ENCODE measurements around the gene LRRC71.

The LRRC71 gene

DNA sequence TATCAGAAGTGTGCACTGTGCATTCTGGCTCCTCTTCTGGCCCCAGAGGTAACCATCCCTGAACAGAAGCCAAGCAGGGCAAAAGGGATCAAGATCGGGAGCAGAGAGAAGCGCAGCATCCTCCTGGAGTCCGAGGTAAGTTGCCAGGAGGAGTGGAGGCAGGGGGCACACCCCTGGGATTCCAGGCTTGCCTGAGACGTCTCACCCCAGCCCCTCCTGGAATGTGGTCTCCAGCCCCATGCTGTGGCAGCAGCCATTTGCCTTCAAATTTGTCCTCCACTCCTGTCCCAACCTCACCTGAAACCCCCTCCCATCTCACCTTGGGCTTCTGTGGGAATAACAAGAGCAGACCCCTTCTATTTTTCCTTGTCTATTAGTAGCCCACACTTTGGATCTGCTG, 10.1 kb downstream of the LRRC71 start:
- DNase-seq: no peak

DNA sequence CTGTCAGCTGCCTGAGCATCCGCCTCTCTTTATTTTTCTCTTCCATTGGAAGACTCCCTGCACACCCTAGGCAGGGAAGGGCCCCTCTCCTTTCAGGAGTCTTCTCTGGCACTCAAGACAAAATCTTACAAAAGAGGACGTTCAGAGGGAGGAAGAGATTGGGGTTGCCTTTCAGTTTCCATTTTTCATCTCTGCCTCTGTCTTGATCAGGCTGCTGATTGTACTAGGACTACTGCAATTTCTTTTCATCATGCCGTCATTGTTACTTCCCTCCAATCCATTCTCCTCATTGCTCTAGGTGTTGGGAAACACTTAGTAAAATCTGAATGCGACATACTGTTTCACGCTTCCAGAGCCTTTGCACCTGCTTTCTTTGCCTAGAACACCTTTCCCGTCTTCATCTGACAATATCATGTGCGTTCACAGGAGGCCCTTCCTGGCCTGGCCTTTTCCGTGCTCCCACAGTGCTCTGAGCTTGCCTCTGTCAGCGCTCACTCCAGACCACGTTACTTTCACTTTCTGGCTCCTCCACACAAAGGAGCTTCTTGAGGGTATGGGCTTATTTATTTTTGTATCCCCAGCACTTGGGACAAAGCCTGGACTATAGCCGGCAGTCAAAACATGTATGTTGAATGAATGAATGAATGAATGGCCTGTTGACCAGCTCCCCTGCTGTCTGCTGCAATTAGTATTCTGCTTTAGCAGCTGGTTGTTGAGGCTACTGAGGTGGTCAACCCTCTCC, 10.9 kb downstream of the LRRC71 start:
- DNase-seq: no peak

DNA sequence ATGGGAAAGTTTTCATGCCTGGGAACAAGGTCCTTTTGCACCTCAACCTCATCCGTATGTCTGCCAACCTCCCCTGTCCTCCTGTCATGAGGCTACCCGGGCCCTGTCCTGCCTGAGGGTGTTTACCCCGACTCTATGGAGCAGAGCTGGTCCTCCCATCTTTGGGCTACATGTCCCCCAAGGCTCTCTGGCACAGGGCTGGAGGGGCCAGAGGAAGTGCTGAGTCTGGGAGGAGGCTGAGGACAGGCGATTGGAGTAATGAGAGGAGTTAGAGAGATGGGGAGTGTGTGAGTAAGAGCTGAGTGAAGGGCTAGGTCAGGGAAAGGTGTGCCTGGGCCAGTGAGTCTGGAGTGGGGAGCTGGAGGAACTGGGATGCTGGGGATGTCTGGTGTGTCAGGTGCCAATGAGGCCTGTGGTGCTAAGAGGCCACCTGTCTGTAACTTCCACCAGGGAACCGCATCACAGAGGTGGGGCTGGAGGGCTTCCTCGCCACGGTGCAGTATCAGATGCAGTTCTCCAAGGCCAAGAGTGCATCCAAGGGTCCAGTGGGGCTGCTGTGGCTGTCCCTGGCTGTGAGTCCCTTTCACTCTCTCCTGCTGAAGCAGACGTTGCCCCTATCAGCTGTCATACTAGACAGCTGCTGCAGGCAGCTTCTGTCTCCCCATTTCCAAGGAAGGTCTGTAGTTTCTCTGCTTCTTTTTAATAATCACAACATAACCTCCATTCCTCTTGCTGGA, 11.7 kb downstream of the LRRC71 start:
- no peak for DNase-seq

DNA sequence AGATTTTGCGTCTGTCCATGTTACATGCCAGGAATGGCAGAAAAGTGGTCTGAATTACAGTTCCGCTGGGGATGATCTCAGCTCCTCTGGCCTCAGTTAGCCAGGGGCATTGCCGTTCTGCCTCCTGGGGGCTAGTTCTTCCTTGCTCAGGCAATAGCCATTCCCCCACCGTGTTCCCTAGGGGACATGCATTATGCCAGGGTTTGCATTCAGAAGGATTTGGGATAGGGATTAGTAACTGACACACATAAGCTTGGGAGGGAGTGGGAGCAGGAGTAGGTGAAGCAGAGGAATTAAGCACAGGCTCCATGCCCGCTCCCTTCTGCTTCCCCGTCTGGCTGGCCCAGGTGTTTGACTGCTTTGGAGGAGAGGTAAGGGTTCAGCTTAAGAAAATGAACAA, 12.7 kb downstream of the LRRC71 start:
- no peak for DNase-seq

DNA sequence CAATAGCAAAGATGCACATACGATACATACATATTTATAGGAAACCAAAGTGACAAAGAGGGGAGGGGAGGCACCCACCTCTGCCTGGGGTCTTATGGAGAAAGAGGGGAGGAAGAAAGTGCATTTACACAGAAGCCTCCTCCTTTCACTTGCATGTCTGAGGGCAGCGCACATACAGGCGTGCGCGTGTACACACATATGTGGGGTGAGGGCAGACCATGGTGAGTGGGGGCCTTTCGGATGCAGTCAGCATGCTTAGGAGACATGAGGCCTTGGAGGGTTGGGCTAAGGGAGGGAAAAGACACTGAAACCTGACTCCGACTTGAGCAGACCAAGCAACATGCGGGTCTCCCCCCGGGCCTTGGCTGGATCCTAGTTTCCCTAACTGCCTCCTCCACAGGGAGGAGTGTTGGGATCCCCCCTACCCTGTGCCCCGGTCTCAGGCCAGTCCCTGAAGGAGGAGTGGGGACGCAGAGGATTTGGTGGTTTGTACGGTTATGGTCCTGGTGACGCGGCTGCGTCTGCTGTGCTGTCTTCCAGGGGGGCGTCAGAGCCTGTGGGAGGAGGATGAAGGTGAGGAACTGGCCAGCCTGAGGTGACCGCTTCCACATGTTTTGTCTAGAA, 15.2 kb downstream of the LRRC71 start:
- DNase-seq: no peak

DNA sequence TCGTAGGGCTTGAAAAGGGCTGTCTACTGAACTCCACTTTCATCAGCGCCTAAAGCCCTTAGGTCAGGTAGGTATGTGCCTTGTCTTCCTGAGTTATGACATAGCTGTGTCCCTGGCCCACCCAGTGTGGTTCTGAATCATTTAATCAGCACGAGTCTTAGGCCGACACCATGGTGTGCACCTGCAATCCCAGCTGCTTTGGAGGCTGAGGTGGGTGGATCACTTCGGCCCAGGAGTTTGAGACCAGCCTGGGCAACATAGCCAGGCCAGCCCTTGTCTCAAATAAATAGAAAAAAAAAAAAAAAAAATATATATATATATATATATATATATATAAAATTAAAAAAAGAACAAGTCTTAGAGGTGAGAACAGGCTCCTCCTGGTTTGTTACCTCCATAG, 15.8 kb downstream of the LRRC71 start:
- DNase-seq: no peak

DNA sequence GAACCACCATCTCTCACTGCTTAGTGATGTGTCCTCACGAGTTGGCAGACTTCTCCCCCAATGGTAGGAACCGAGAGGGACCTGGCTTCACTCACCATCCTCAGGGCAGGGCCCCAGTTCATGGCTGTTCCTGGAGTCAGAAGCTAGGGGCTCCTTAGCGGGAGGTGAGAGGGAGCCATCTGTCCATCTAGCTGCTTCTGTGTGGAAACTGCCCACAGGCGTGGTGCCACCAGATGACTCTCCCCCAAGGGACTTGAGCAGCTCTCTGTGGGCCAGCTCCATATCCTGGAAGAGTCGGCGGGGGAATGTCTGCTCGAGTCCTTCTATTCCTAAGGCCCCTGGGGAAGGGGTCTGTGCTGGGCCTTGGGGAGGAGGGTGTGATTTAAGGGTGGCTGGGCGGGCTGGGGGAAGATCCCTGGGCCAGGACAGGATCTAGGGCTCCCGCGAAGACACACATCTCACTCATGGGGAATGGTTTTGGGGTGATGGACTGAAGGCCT, 16.3 kb downstream of the LRRC71 start:
- no peak for DNase-seq

DNA sequence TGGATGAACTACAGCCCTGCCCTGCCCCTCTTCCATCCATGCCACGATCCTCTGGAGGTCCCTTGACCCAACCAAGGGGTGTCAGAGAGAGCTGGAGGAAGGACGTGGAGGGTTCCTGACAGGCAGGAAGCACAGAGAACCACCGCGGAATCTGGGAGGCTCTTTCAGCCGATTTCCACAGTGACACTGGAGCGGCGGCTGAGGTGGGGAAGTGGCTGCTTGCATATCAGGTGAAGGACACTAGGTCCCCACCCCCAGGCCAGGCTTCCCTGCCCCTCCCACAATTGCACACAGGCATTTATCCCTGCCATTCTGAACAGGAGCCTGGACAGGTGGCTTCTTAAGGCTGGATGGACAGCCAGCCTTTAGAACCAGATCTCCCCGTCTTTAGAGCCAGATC, 17.5 kb downstream of the LRRC71 start:
- DNase-seq: no peak

DNA sequence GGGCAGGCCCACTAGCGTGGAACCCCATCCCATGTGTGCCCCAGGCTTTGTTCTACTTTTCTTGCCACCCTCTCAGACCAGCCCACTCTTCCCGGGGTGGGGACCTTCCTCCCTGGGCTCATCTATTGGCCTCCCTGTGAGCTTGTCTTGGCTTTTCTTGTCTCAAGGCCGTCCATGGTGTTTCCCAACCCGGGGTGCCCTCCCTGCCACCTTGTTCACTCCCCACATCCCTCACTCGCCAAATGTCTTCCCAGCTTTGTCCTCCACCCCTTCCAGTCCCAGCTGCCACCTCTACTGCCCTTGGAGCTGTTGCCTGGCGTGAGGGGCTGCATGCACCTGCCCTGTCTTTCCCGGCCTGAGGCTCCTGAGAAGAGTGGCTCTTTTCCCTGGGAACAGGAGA, 18.4 kb downstream of the LRRC71 start:
- no peak for DNase-seq

DNA sequence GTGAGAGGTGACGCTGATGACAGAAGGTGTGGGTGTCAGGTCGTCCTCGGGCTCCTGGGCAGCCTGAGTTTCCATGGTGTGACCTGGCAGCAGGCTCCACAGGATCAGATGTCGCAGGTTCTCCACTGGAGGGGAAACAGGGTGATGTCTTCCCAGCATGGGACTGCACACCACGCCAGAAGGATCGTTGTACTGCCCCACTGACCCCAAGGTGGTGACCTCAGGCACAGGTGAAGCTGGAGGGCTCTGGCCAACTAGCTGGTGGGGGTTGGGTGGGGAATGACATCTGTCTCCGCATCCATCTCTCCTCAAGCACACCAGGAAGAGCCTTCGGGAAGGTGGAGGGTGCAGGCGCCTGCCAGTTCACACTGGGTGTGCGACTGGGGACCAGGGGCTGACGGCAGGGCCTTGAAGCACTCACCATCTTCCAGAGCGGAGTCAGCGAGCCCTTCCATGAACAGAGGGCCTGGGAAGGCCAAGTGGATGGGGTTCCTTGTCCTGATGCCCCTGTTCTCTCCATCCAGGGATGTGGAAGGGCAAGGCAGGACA, 19.4 kb downstream of the LRRC71 start:
- no peak for DNase-seq

DNA sequence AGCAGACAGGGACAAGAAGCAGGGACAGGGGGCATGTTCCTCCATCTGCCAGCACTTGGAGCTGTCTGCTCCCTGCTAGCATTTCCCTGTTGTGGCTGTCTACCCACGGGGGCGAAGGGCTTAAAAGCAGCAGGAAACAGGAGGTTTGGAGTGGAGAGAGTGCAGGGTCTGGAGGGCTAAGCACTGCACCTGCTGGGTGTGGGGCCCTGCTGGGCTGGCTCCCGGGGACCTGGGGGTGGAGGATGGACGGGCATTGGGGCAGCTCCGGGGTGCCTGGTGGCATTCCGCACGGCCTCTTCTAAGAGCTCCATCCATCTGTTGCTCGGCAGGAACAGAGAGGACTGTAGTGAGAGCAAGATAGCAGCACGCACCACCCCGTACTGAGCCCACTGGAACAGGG, 21.2 kb downstream of the LRRC71 start:
- no peak for DNase-seq

DNA sequence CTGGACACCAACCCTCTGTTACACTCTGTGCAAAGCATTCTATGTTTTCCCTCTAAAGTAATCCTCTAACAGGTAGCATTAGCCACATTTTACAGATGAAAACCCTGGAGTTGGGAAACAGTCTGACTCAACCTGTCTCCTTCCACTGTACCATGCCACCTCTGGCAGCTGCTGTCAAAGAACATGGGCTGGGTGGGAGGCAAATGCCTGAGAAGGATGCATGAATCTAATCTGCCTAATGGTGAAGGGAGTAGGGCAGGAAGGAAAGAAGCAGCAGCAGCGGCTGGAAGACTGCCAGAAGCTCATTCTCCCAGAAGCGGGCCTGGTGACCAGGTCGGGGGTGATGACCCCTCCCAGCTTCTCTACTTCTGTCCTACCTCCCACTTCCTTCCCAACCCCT, 21.7 kb downstream of the LRRC71 start:
- DNase-seq: no peak

DNA sequence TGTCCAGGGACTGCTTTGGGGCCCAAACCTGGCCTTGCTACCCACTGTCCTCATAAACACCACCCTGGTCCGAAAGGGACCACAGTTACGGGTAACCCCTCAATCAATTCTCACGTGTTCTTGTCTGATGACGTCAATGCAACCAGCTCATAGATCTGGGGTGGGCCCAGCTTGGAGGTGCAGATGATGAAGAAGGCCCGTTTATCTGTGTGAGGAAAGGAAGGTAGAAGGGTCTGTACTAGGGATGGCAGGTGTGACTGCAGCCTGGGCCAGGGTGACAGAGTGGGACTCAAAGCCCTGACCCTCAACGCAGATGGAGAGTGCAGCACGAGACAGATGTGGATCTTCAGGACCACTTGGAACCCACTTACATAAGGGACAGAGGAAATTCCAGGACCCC, 22.1 kb downstream of the LRRC71 start:
- DNase-seq: no peak

DNA sequence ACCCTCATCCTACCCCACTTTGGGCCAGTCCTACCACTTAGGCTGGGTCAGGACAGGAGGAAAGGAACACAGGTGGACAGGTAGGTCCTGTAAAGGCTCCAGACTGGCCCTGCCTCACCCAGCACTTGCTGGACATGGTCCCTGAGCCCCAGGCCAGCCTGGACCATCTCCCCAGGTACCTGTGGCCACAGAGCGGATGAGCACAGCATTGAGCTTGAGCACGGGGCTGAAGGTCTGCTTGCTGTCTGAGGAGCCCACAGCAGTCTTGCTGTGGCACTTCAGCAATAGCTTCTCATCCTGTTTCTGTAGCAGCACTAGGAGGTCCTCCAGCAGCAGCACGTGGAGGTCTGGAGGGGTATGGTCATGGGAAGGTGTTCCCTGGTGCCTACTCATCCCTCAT, 23.3 kb downstream of the LRRC71 start:
- DNase-seq: no peak

DNA sequence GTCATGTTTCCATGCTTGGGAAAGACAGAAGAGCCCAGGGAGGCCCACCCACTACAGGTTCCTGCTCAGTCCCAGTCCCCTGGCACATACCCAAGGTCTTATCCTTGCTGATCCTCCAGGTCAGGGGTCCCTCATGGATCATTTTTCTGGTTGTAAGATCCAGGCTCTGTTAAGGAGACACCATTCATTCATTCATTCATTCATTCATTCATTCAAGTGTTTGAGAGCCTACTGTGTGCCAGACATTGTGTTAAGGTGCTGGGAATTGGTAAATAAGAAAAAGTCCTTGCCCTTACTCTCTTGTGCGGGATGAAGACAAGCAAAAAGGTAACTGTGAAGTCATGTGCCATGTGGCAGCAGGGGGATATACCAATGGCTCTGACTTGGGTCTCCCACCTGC, 23.8 kb downstream of the LRRC71 start:
- no peak for DNase-seq

DNA sequence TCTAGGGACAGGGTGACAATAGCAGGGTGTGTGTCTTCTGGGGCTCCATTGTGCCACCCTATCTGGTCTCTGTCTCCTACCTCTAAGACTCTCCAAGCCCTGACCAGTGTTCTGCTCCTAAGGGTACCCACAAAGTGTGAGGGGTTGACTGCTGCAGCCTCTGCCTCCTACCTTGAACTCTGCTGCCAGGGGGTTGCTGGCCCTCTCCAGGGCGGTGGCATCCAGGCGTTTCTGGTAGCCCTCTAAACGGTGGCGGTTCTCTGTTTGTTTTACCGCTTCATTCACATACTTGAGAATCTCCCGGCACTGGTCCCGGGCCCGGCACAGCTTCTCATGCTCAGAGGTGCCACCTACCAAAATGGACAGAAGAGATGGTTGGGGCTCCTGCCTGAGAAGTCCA, 24.4 kb downstream of the LRRC71 start:
- no peak for DNase-seq

DNA sequence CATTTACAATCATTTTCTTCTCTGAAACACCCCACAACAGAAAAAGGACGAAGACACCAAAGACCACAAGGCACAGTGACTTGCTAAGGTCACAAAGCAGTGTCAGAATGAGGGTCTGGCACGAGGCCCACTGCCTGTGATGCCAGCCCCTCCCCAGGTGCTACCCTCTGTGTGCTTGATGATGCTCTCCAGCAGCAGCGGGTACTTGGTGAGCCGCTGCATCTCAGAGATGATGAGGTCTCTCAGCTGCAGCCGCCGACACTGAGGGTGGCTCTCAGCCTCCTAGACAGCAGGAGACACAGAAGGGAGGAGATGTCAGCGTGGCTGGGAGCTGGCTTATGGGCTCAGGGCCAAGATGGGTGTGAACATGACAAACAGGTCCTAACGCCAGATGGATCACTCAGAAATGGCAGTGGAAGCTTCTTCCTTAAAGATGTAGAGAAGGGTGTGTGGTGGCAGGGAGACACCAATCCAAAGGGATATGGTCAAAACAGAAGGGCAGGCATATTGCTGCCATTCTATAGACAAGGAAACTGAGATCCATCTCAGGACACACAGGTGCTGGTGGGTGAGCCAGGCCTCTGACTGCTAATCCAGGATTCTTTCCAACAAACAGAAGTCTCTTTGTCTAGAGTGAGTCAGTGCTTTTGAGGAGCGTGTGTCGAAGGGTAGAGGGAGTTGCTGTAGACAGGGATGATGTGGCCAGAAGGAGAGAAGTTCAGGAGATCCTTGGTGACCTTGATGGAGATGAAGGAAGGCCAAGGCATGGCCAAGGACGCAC, 25.6 kb downstream of the LRRC71 start:
- no peak for DNase-seq

DNA sequence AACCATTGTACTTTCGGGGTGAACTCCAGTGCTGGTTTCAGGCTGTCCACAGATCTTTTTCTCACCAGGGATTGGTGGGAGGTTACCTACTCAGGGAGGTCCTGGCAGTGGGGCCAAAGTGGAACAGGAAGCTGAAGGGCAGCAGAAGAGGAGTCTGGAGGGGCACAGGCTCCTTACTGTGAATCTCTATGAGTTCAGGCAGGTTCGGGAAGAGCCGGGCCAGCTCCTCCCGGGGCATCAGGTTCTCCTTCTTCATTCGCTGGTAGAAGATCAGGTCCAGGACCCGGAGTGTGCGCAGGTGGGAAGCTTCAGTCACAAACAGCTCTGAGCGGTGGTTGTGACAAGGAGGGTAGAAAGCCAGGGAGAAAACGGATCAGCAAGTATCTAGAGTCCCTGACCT, 26.7 kb downstream of the LRRC71 start:
- DNase-seq: no peak

DNA sequence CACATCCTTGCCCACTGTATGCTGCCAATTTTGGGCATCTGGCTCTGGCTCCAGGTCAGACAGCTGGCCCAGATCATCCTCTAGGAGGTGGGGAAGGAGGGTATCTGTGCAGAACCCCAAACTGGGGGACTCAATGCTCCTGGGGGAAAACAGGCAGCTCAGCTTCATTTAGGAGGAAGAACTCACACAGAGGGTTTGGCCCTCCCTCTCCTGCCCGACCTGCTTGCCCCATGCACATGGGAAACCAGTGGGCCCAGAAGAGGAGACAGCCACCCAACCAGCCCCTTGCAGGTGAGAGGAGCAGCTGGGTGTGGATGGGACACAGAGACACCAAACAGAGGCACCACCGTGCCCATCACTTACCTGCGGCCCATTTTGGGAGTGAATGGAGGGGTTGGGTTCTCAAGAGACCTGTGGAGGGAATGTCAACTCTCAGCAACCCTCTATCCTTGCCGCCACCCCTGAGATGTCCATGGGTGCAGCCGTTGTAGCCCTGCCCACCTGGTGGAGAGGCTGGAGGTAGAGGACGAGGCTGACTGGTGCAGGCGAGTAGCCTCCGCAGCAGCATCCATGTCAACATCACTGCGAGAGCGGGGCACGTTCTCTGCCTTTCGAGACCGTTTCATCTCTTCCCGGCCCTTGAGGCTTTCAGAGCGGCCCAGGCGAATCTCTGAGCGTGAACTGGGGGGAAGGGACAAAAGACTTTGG, 27.5 kb downstream of the LRRC71 start:
- no peak for DNase-seq

DNA sequence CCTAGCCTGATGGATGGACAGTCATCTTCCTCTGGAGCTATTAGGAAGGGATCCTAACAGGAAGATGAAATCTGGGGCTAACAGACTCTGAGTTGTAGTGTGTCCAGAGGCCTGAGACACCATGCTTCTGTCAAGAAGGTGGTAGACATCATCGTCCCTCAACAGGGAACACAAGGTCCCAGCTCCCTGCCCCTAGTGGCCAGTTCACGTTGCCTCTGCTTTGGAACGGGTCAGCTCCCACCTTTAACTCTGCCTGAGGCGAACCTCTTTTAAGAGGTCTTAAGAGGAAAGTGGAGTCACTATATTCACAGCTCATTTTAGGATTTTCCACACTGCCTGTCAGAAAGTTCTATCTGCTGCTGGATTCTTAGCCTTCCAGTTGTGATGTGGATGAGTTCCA, 28.3 kb downstream of the LRRC71 start:
- no peak for DNase-seq

DNA sequence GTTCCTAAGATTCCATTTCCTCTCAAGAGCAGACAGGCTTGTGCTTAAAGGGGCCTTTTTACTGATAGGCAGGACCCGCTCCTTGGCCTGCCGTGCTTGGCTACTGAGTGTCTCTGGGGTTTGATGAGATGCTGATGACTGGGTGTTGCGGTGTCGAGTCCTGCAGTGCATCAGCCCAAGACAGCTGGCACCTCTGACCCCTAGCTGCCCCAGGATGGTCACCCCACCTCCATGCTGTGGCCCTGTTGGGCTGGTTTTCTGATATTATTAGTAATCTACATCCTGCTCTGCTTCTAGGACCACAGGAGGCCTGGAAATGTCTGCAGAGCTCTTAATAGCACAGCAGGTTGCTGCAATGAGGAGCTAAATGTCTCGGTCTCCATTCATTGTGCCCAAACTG, 28.7 kb downstream of the LRRC71 start:
- DNase-seq: no peak

DNA sequence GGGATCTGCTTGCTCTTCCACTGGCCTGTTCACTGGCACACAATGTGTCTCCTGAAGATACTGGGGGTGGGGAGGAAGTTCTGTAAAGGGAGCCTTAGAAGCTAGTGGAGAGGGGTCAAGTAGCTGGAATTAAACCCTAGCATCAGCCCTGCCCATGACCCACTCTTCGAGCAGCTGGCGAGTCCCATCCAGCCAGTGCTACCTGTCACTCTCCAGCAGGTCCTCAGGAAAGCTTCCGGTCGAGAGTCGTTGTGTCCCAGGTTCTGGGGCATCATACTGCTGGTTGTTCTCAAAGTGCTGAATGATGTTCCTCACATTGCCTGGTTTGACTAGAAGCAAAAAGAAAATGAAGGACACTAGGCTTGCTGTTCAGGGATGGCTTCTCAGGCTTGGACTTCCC, 30.9 kb downstream of the LRRC71 start:
- no peak for DNase-seq

Data from activated T-cell treated with anti-CD3 and anti-CD28 coated beads for 4 hours (primary cell).